GM12878 (cell line): ENCODE measurements around the gene HMGN1. TPM values are rescaled to one million over a fixed set of nuclear protein-coding genes. Genes with fewer than 3 reads are reported as not detected.

Experiments used
- CREB1 ChIP-seq: IDR thresholded peaks from 2 replicates; pipeline ENCODE4 v1.6.1; 2012; ENCODE audit warnings: low read depth, mild to moderate bottlenecking, inconsistent platforms
- CREM ChIP-seq: IDR thresholded peaks from 2 replicates; pipeline ENCODE4 v1.6.1; 2014; ENCODE audit warnings: antibody characterized with exemption, low read depth
- CTCF ChIP-seq, 3 experiments: IDR thresholded peaks in 2 of 3; conservative IDR thresholded peaks in 1 of 3; 2 replicates each; pipeline ENCODE4 v1.5.1; 2011; ENCODE audit warnings: low read depth in 3 of 3, low read length in 3 of 3, mild to moderate bottlenecking in 3 of 3, control low read depth in 2 of 3, moderate library complexity in 2 of 3, inconsistent platforms in 1 of 3, mixed read lengths in 1 of 3; ENCODE audit not compliant: control insufficient read depth in 2 of 3, insufficient read depth in 1 of 3; ENCODE audit errors: extremely low read depth in 1 of 3
- EGR1 ChIP-seq, 2 experiments: IDR thresholded peaks; 1 replicate in 1 of 2; 2 replicates in 1 of 2; pipeline ENCODE4 v1.6.1; 2011 to 2012; ENCODE audit warnings: low read depth in 2 of 2, low read length in 2 of 2, borderline replicate concordance in 1 of 2, mild to moderate bottlenecking in 1 of 2, moderate library complexity in 1 of 2
- ETV6 ChIP-seq, 2 experiments: fragments of 450-650 bp in 1 of 2; IDR thresholded peaks in 1 of 2; conservative IDR thresholded peaks in 1 of 2; 2 replicates each; pipeline ENCODE4 v1.6.1; 2014; ENCODE audit warnings: antibody characterized with exemption in 1 of 2, borderline replicate concordance in 1 of 2, low read depth in 1 of 2, mild to moderate bottlenecking in 1 of 2, moderate library complexity in 1 of 2
- MYB ChIP-seq: fragments of 150-350 bp; IDR thresholded peaks from 2 replicates; pipeline ENCODE4 v1.6.1; 2014; ENCODE audit warnings: mild to moderate bottlenecking, low read depth, low read length, borderline replicate concordance
- NFYA ChIP-seq: IDR thresholded peaks from 2 replicates; pipeline ENCODE4 v1.6.1; 2011; ENCODE audit warnings: low read depth, mild to moderate bottlenecking, low read length, improper control_type of control experiment, borderline replicate concordance
- SMAD5 ChIP-seq: IDR thresholded peaks from 2 replicates; pipeline ENCODE4 v1.6.1; 2016; ENCODE audit warnings: antibody characterized with exemption, low read depth
- SUZ12 ChIP-seq: fragments of 200-600 bp; sonication (generic); IDR thresholded peaks from one replicate; pipeline ENCODE4 v1.6.1; 2018; ENCODE audit warnings: antibody characterized with exemption, mild to moderate bottlenecking; ENCODE audit not compliant: unreplicated experiment
- ZNF687 ChIP-seq: fragments of 450-650 bp; IDR thresholded peaks from 2 replicates; pipeline ENCODE4 v1.6.1; 2017; ENCODE audit warnings: mild to moderate bottlenecking, moderate library complexity
- polyA plus RNA-seq, 11 experiments: library from polyadenylated mRNA; depleted of rRNA in 4 of 11; unstranded in 6 of 11; stranded (reverse) in 5 of 11; fragments of >200 nt; fragmentation: Nextera tagmentation in 4 of 11; fragmentation: Illumina TruSeq in 1 of 11; extraction: Ambion mirVana in 4 of 11; extraction: Trizol in 1 of 11; gene quantifications; 1 replicate in 1 of 11; 2 replicates in 10 of 11; pipeline versions ENCODE4 v1.2.1 to v1.2.3, GENCODE V29; 2011 to 2016; ENCODE audit warnings: inconsistent platforms in 2 of 11, missing spikeins in 2 of 11, low read depth in 1 of 11
- total RNA-seq, 4 experiments: library from RNA; depleted of rRNA in 3 of 4; stranded (reverse); fragments of >200 nt in 3 of 4; fragmentation: Illumina TruSeq in 1 of 4; extraction: Trizol in 1 of 4; gene quantifications; 2 replicates each; pipeline versions ENCODE4 v1.2.1 to v1.2.3, GENCODE V29; 2013 to 2021
- TF ChIP-seq, protein P1 (sequence below): IDR thresholded peaks from 2 replicates; pipeline ENCODE4 v1.6.1; 2012; ENCODE audit warnings: mild to moderate bottlenecking, low read depth, low read length
- TF ChIP-seq, protein P2 (sequence below): fragments of 450-650 bp; formaldehyde crosslinking; IDR thresholded peaks from 2 replicates; pipeline ENCODE4 v1.4.0; 2020; ENCODE audit warnings: mild to moderate bottlenecking, moderate library complexity

Gene HMGN1
- total and polyA plus RNA-seq, 10 of the 15 experiments (the other 5 are each of a cell fraction or from before 2014, with no cell fraction given) = 120 to 798 (median 396) TPM

GRCh38 chr21:39379986-39380891, 31.4 kb upstream of the HMGN1 start (continued):
- TF ChIP-seq, protein P1, sequence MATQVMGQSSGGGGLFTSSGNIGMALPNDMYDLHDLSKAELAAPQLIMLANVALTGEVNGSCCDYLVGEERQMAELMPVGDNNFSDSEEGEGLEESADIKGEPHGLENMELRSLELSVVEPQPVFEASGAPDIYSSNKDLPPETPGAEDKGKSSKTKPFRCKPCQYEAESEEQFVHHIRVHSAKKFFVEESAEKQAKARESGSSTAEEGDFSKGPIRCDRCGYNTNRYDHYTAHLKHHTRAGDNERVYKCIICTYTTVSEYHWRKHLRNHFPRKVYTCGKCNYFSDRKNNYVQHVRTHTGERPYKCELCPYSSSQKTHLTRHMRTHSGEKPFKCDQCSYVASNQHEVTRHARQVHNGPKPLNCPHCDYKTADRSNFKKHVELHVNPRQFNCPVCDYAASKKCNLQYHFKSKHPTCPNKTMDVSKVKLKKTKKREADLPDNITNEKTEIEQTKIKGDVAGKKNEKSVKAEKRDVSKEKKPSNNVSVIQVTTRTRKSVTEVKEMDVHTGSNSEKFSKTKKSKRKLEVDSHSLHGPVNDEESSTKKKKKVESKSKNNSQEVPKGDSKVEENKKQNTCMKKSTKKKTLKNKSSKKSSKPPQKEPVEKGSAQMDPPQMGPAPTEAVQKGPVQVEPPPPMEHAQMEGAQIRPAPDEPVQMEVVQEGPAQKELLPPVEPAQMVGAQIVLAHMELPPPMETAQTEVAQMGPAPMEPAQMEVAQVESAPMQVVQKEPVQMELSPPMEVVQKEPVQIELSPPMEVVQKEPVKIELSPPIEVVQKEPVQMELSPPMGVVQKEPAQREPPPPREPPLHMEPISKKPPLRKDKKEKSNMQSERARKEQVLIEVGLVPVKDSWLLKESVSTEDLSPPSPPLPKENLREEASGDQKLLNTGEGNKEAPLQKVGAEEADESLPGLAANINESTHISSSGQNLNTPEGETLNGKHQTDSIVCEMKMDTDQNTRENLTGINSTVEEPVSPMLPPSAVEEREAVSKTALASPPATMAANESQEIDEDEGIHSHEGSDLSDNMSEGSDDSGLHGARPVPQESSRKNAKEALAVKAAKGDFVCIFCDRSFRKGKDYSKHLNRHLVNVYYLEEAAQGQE = no peak
- TF ChIP-seq MYB (no peak), ETV6 (conservative IDR thresholded peaks at IDR 0.05 in 1 of 2, IDR thresholded peaks at IDR 0.05 in 1 of 2; ENCODE audit: borderline replicate concordance in 1 of 2, low read depth in 1 of 2) (no peak), ZNF687 (peak; percentile 51; the same call in 1 of the 2 replicates), NFYA (no peak), CREM (peak; percentile 72), SUZ12 (no peak), CTCF (IDR thresholded peaks at IDR 0.05 in 2 of 3, conservative IDR thresholded peaks at IDR 0.05 in 1 of 3; ENCODE audit: control insufficient read depth in 2 of 3, extremely low read depth in 1 of 3, insufficient read depth in 1 of 3, low read depth in 3 of 3, low read length in 3 of 3) (no peak), EGR1 (IDR thresholded peaks at IDR 0.05; ENCODE audit: borderline replicate concordance in 1 of 2, low read depth in 2 of 2, low read length in 2 of 2) (no peak), CREB1 (peak; percentile 60; the same call in 1 of the 2 replicates), SMAD5 (no peak)
- TF ChIP-seq, protein P2, sequence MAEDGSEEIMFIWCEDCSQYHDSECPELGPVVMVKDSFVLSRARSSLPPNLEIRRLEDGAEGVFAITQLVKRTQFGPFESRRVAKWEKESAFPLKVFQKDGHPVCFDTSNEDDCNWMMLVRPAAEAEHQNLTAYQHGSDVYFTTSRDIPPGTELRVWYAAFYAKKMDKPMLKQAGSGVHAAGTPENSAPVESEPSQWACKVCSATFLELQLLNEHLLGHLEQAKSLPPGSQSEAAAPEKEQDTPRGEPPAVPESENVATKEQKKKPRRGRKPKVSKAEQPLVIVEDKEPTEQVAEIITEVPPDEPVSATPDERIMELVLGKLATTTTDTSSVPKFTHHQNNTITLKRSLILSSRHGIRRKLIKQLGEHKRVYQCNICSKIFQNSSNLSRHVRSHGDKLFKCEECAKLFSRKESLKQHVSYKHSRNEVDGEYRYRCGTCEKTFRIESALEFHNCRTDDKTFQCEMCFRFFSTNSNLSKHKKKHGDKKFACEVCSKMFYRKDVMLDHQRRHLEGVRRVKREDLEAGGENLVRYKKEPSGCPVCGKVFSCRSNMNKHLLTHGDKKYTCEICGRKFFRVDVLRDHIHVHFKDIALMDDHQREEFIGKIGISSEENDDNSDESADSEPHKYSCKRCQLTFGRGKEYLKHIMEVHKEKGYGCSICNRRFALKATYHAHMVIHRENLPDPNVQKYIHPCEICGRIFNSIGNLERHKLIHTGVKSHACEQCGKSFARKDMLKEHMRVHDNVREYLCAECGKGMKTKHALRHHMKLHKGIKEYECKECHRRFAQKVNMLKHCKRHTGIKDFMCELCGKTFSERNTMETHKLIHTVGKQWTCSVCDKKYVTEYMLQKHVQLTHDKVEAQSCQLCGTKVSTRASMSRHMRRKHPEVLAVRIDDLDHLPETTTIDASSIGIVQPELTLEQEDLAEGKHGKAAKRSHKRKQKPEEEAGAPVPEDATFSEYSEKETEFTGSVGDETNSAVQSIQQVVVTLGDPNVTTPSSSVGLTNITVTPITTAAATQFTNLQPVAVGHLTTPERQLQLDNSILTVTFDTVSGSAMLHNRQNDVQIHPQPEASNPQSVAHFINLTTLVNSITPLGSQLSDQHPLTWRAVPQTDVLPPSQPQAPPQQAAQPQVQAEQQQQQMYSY (CRISPR knock-in tag) = no peak
